HG03064 (cell line): ENCODE measurements around the gene THADA.

ENCODE experiments used
- ATAC-seq: cut with Tn5 transposase; IDR thresholded peaks from one replicate; pipeline ENCODE4 v1.9.1; 2021; ENCODE audit warnings: low read depth; ENCODE audit not compliant: unreplicated experiment

Gene THADA

DNA sequence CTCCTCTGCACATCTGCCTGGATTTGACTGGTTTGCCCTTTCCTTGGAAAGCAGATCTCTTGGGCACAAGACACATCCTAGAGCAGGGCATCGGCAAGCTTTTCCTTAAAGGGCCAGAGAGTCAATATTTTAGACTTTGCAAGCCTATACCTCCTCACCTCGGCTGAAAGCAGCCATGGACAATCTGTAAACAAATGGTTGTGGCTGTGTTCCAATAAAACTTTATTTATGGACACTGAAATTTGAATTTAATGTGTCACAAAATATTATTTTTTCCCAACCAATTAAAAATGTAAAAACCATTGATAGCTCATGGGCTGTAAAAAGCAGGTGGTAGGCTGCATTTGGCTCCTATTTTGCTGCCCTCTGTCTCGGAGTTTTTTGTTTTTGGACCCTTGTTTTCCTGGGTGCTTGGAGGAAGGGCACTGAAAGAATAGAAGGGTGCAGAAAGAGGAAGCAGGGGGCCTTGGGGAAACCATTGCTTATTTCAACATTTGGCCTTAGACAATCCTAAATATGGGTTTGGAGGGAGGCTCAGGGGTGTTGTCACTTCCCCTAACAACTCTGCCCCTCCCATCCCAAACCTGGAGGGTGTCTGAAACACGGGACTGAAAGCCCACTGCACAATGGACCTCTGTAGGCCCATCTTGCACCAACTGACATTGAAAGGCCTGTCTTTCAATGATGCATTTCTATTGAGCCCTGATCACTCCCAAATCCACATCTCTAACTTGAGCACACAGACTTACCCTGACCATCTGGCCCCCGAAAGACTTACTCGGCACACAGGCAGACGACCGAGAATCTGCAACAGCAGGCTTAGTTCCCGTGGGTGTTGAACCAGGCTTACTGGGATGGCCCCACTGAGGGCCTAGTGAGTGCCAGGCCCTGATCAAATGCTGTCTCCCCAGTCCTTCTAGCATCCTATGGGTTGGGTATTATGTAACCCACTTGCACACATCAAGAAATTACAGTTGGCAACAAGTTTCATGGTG lies 362.3 kb downstream of the THADA start:
- ATAC-seq, result no peak

GRCh38 chr2:43230951-43231827 lies 364.6 kb downstream of the THADA start:
- ATAC-seq, result no peak

- ATAC-seq, result no peak
Observed at GRCh38 chr2:43230351-43230885, 365.4 kb downstream of the THADA start.

DNA sequence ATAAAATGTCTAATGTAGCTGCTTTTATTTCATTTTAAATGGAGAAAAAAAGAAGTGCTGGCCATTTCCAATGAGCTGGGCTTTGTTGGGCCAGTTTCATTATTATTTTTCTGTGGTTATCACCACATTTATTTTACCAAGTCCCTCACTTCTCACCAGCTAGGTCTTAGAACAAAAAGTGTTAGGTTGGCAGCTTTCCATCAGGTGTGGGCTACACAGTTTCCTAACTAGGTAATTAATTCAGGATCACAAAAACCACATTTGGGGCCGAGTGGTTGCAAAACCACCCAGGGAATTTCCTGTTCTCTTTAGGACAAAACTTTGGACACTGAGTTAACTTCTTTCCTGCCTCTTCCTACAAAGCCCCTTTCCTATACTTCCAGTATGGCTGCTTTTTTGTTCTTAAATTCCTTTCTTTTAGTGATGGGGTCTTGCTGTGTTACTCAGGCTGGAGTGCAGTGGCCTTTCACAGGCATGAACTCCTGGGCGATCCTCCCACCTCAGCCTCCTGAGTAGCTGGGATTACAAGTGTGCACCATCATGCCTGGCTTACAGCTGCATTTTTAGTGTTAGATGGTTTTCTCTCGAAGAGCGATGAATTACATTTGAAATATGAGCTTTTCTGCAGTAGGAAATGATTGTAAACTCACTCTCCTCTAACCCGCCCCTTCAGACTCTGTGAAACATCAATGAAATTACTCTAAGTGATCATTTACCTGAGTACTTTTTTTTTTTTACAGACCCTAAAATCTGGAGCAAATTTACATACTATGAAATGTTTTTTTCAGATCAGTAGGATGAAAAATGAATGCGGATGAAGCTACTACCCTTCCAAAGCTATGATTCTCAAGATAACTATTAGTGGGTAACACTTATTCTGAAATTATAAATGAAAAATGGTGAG lies 366.8 kb downstream of the THADA start:
- no peak for ATAC-seq

DNA sequence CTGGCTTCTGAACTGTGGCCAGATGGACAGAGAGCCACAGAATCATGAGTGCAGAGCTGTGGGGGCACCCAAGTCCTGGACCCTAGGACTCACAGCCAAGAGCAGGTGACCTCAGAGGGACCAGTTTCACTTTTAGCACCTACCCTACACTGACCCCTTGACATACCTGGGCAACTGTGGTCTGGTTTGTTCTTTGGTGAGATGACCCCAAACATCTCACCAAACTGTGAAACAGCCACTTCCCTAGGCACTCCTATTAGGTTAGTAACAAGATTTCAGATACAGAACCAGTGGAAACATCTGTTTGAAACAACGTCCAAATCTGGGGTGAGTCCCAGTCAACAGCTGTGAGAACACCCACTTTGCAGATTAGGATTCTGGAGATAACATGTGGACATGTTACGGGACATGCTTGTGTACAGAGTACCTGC lies 367.5 kb downstream of the THADA start:
- ATAC-seq, result no peak

DNA sequence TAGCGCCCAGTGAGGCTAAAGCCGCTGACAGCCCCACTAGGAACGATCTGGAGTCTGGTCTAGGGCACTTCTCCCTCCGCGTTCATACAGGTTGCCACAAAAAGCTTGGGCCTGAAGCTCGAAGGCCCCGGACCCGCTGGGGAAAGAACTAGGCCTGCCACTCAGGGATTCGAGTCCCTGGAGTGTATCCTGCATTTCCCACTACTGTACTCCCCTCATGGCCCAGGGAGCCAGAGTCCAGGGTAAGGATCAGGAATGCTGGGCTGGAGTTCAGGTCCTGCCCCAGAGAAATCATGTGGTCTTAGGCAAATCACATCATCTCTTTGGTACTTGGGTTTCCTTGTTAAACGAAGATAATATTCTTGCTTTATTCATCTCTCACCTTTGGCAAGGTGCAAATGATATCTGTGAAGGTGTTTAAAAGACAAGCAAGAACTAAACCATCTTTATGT lies 368.0 kb downstream of the THADA start:
- ATAC-seq, result no peak

GRCh38 chr2:43226955-43227829 lies 368.6 kb downstream of the THADA start:
- ATAC-seq, result peak; percentile 17

- ATAC-seq, result peak; percentile 48
Observed at GRCh38 chr2:43226558-43226954, 369.3 kb downstream of the THADA start, which contains the start of gene ZFP36L2. TSS of gene ZFP36L2 (minus strand) at chr2:43226606. CDS start at chr2:43226315, 291 bp downstream.

- ATAC-seq, result no peak
Observed at GRCh38 chr2:43225788-43226557, 369.9 kb downstream of the THADA start.

DNA sequence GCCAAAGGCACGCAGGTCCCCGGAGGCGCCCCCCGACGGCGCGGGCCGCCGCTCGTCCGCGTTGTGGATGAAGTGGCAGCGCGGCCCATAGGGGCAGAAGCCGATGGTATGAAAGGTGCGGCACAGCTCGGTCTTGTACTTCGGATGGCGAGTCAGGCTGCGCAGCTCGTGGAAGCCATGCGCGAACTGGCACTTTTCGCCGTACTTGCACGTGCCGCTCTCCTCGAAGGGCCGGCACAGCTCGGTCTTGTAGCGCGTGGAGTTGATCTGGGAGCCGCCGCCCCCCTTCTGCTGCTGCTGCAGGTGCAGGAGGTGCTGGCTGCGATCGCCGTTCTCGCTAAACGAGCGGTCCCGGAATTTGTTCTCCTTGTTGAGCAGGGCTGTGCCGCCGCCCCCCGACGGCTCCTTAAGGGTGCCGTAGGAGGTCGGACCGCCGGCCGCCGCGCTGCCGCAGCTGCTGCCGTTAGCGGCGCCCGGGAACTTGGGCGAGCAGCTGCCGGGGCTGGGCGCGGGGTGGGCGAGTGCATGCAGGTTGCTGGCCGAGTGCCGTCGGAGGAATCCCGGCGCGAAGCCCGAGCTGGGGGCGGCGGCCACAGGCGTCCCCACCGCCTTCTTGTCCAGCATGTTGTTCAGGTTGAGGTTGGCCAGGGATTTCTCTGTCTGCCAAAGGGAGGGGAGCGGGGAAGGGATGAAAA lies 370.6 kb downstream of the THADA start:
- ATAC-seq, result no peak

GRCh38 chr2:43224571-43225092 lies 371.2 kb downstream of the THADA start:
- ATAC-seq, result no peak

DNA sequence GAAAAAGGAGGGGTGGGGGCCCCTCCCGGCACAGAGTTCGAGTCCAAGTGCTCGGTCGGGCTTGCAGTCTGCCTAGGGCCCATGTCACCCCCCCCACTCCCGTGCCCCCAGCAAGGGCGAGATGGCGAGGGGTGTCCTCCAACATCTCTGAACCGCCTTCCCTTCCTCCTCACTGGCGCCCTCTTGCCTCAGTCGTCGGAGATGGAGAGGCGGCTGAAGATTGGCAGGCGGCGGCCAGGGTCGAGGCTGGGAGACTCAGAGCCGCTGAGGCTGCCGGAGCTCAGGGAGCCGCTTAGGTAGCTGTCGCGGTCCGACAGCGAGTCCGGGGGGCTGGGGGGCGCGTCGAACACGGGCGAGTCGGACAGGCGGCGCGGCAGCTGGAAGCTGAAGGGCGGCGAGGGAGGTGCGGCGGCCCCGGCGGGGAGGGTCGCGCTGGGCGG lies 371.7 kb downstream of the THADA start:
- no peak for ATAC-seq

- ATAC-seq, result no peak
Observed at GRCh38 chr2:43223521-43224001, 372.3 kb downstream of the THADA start.

- no peak for ATAC-seq
Observed at GRCh38 chr2:43222475-43223309, 373.1 kb downstream of the THADA start.

GRCh38 chr2:43221763-43222474 lies 373.9 kb downstream of the THADA start:
- no peak for ATAC-seq
